Activated CD4-positive, alpha-beta T cell treated with anti-CD3 and anti-CD28 coated beads for 36 hours (primary cell): ENCODE results near the gene LRRC61. TPM values are rescaled to one million over a fixed set of nuclear protein-coding genes. Genes with fewer than 3 reads are reported as not detected.
"Not testable (repeated sequence)": the region's sequence is repeated elsewhere in the genome, so short reads cannot be mapped to it uniquely, and the experiment has no call there.

Experiments
- ATAC-seq: fragments of 200-7000 bp; cut with Tn5 transposase; one replicate; pipeline ENCODE4 v1.10.0; 2021; ENCODE audit warnings: mild to moderate bottlenecking, moderate library complexity
- CTCF ChIA-PET: fragments of 350-600 bp; sonication (Branson Sonifier 250); formaldehyde crosslinking; loops from one replicate; lab custom pipeline; 2021; ENCODE audit warnings: antibody characterized with exemption; lab: Charles Lee
- POLR2A ChIA-PET: fragments of 350-600 bp; sonication (Branson Sonifier 250); formaldehyde crosslinking; loops from one replicate; lab custom pipeline; 2021; ENCODE audit warnings: antibody characterized with exemption, inconsistent platforms; lab: Charles Lee
- DNase-seq: peaks from one replicate; pipeline ENCODE4 v3.0.0-alpha.2; 2020
- H3K27ac Mint-ChIP-seq: one replicate; pipeline ENCODE4 v1.8.0; 2021; ENCODE audit warnings: mixed read lengths
- H3K27me3 Mint-ChIP-seq: one replicate; pipeline ENCODE4 v1.8.0; 2021; ENCODE audit warnings: mixed read lengths
- H3K36me3 Mint-ChIP-seq: one replicate; pipeline ENCODE4 v1.8.0; 2021; ENCODE audit warnings: low read depth, mixed read lengths
- H3K4me1 Mint-ChIP-seq: one replicate; pipeline ENCODE4 v1.8.0; 2021; ENCODE audit warnings: mixed read lengths
- H3K4me3 Mint-ChIP-seq: one replicate; pipeline ENCODE4 v1.8.0; 2021; ENCODE audit warnings: mild to moderate bottlenecking, moderate library complexity, mixed read lengths
- H3K9me3 Mint-ChIP-seq: one replicate; pipeline ENCODE4 v1.8.0; 2021; ENCODE audit warnings: low read depth, mixed read lengths
- intact Hi-C, 2 experiments: fragments of 100-400 bp; cut with DNase I in 1 of 2; cut with micrococcal nuclease in 1 of 2; formaldehyde crosslinking; loops; one replicate each; pipeline versions ENCODE4 v1.14.2 to v1.15.1; 2022 to 2024; cut with DNase I, micrococcal nuclease
- total RNA-seq, 2 experiments: library from RNA; stranded (reverse); gene quantifications; one replicate each; pipeline ENCODE4 v1.2.3, GENCODE V29; 2021

LRRC61 gene
- total RNA-seq, 2 experiments from 2014 or later, result 13.0 to 17.4 TPM

- no peaks in the 10 kb centered on the region for H3K9me3 Mint-ChIP-seq
- CTCF ChIA-PET, result no interaction called here
- DNase-seq (no peak), ATAC-seq (no peak)
- POLR2A ChIA-PET, result no interaction called here
- no peaks in the 10 kb centered on the region for H3K4me1 Mint-ChIP-seq
- intact Hi-C loops, result no loop called here
- no peaks in the 10 kb centered on the region for H3K36me3 Mint-ChIP-seq
- no peak overlapping the region for H3K27ac Mint-ChIP-seq
- H3K27me3 Mint-ChIP-seq, result no peaks in the 10 kb centered on the region
- no peak overlapping the region for H3K4me3 Mint-ChIP-seq
These were observed 12.0 kb upstream of the LRRC61 start for GRCh38 chr7:150311146-150311545.

GRCh38 chr7:150311711-150312110 lies 11.4 kb upstream of the LRRC61 start:
- Mint-ChIP-seq H3K4me1 (no peaks in the 10 kb centered on the region), H3K27ac (no peak overlapping the region), H3K4me3 (no peak overlapping the region), H3K27me3 (no peaks in the 10 kb centered on the region), H3K9me3 (no peaks in the 10 kb centered on the region), H3K36me3 (no peaks in the 10 kb centered on the region)
- no peak for ATAC-seq
- DNase-seq, result no peak
- POLR2A ChIA-PET, result no interaction called here
- intact Hi-C loops, result no loop called here
- CTCF ChIA-PET, result no interaction called here

- POLR2A ChIA-PET, ATAC-seq, H3K36me3 Mint-ChIP-seq, DNase-seq, CTCF ChIA-PET, H3K4me1 Mint-ChIP-seq, H3K27ac Mint-ChIP-seq, H3K9me3 Mint-ChIP-seq, H3K27me3 Mint-ChIP-seq, H3K4me3 Mint-ChIP-seq, intact Hi-C loops: not testable (repeated sequence)
These were observed 10.3 kb upstream of the LRRC61 start for GRCh38 chr7:150312649-150313366.

- Mint-ChIP-seq H3K9me3 (no peaks in the 10 kb centered on the region), H3K36me3 (peaks cover 4% of the 10 kb centered on the region), H3K4me3 (no peak overlapping the region), H3K4me1 (no peaks in the 10 kb centered on the region), H3K27ac (no peak overlapping the region), H3K27me3 (no peaks in the 10 kb centered on the region)
- intact Hi-C loops, result no loop called here
- ChIA-PET POLR2A (interaction anchor here (0.5 to 0.6 kb wide), 2 partner anchors 45 to 465 kb away, joined by 3 read pairs; no protein-coding TSS in a partner anchor), CTCF (no interaction called here)
- ATAC-seq (no peak), DNase-seq (no peak)
These were observed 9.8 kb upstream of the LRRC61 start for GRCh38 chr7:150313367-150313809.

- intact Hi-C loops, result no loop called here
- peaks cover 4% of the 10 kb centered on the region for H3K36me3 Mint-ChIP-seq
- H3K27ac Mint-ChIP-seq, result no peak overlapping the region
- H3K4me1 Mint-ChIP-seq, result no peaks in the 10 kb centered on the region
- ATAC-seq (no peak), DNase-seq (no peak)
- ChIA-PET POLR2A (interaction anchor here (0.5 to 0.6 kb wide), 2 partner anchors 45 to 465 kb away, joined by 3 read pairs; no protein-coding TSS in a partner anchor), CTCF (interaction anchor here (0.5 kb wide), 1 partner anchor 604 kb away, joined by 3 read pairs; no protein-coding TSS in a partner anchor)
- H3K9me3 Mint-ChIP-seq, result no peaks in the 10 kb centered on the region
- H3K4me3 Mint-ChIP-seq, result no peak overlapping the region
- H3K27me3 Mint-ChIP-seq, result no peaks in the 10 kb centered on the region
These were observed 9.3 kb upstream of the LRRC61 start for GRCh38 chr7:150313870-150314269.

- no peaks in the 10 kb centered on the region for H3K27me3 Mint-ChIP-seq
- DNase-seq (no peak), ATAC-seq (no peak)
- intact Hi-C loops, result no loop called here
- H3K4me3 Mint-ChIP-seq, result no peak overlapping the region
- peaks cover 4% of the 10 kb centered on the region for H3K36me3 Mint-ChIP-seq
- no peak overlapping the region for H3K27ac Mint-ChIP-seq
- POLR2A ChIA-PET, result no interaction called here
- no peaks in the 10 kb centered on the region for H3K9me3 Mint-ChIP-seq
- H3K4me1 Mint-ChIP-seq, result no peaks in the 10 kb centered on the region
- CTCF ChIA-PET, result interaction anchor here (0.5 kb wide), 1 partner anchor 605 kb away, joined by 3 read pairs; no protein-coding TSS in a partner anchor
These were observed 8.4 kb upstream of the LRRC61 start for GRCh38 chr7:150314639-150315239.

GRCh38 chr7:150316987-150317386 lies 6.2 kb upstream of the LRRC61 start:
- peaks cover 19% of the 10 kb centered on the region for H3K4me1 Mint-ChIP-seq
- POLR2A ChIA-PET, result not testable (repeated sequence)

GRCh38 chr7:150317748-150318444 lies 5.3 kb upstream of the LRRC61 start:
- ChIA-PET POLR2A (no interaction called here), CTCF (no interaction called here)
- intact Hi-C loops, result no loop called here
- Mint-ChIP-seq H3K4me1 (peaks cover 25% of the 10 kb centered on the region), H3K9me3 (no peaks in the 10 kb centered on the region), H3K4me3 (no peak overlapping the region), H3K27me3 (no peaks in the 10 kb centered on the region), H3K27ac (no peak overlapping the region), H3K36me3 (peaks cover 12% of the 10 kb centered on the region)
- no peak for ATAC-seq
- no peak for DNase-seq

More at GRCh38 chr7:150316987-150317386, 6.2 kb upstream of the LRRC61 start:
- H3K27me3 Mint-ChIP-seq, H3K4me3 Mint-ChIP-seq, ATAC-seq, DNase-seq, H3K36me3 Mint-ChIP-seq, intact Hi-C loops, H3K9me3 Mint-ChIP-seq, H3K27ac Mint-ChIP-seq: not testable (repeated sequence)
- CTCF ChIA-PET, result interaction anchor here (0.8 kb wide), 1 partner anchor 105 kb away, joined by 4 read pairs; no protein-coding TSS in a partner anchor

GRCh38 chr7:150321788-150322113 lies 1.4 kb upstream of the LRRC61 start:
- peak overlapping the region; percentile 97 for H3K27ac Mint-ChIP-seq
- peak overlapping the region; percentile 91 for H3K4me3 Mint-ChIP-seq
- no peaks in the 10 kb centered on the region for H3K9me3 Mint-ChIP-seq
- intact Hi-C loops, result loop anchor here (1.0 to 5.0 kb wide), 14 partner anchors 34 to 1311 kb away; partner anchors contain the start of genes ATP6V0E2 (in 1 of the 2), GIMAP5 (in 1 of the 2), NUB1 (in 1 of the 2) and REPIN1 (in 1 of the 2)
- H3K36me3 Mint-ChIP-seq, result peaks cover 36% of the 10 kb centered on the region
- H3K4me1 Mint-ChIP-seq, result peaks cover 48% of the 10 kb centered on the region
- H3K27me3 Mint-ChIP-seq, result no peaks in the 10 kb centered on the region
- DNase-seq (no peak), ATAC-seq (no peak)
- POLR2A ChIA-PET, result no interaction called here
- CTCF ChIA-PET, result interaction anchor here (0.5 to 1.4 kb wide), 2 partner anchors 97 to 956 kb away, joined by 3 to 4 read pairs; no protein-coding TSS in a partner anchor

- ChIA-PET CTCF (interaction anchor here (0.5 to 1.4 kb wide), 2 partner anchors 96 to 955 kb away, joined by 3 to 4 read pairs; no protein-coding TSS in a partner anchor), POLR2A (no interaction called here)
- ATAC-seq (peak; percentile 49), DNase-seq (peak; percentile 82)
- Mint-ChIP-seq H3K9me3 (no peaks in the 10 kb centered on the region), H3K27me3 (no peaks in the 10 kb centered on the region), H3K36me3 (peaks cover 40% of the 10 kb centered on the region), H3K4me3 (peak overlapping the region; percentile 91), H3K4me1 (peaks cover 52% of the 10 kb centered on the region), H3K27ac (peak overlapping the region; percentile 97)
- intact Hi-C loops, result loop anchor here (2.0 to 5.0 kb wide), 12 partner anchors 35 to 1310 kb away; partner anchors contain the start of genes ATP6V0E2 (in 1 of the 2), GIMAP5 (in 1 of the 2), NUB1 (in 1 of the 2) and REPIN1 (in 1 of the 2)
These were observed 882 bp upstream of the LRRC61 start for GRCh38 chr7:150322114-150322832.
